DOHH2 (cell line): ENCODE measurements around the gene SMYD1.

Source experiments
- H3F3A ChIP-seq: fragments of 200-600 bp; sonication (generic), shearing (Covaris generic); 2 replicates; pipeline ENCODE4 v1.6.0; 2016; ENCODE audit warnings: antibody characterized with exemption, mild to moderate bottlenecking; ENCODE audit not compliant: control insufficient read depth, insufficient read depth
- H3K27ac ChIP-seq: fragments of 200-600 bp; sonication (generic); 2 replicates; pipeline ENCODE4 v1.5.1; 2014; ENCODE audit warnings: low read depth, mild to moderate bottlenecking, low read length, moderate library complexity
- H3K27me3 ChIP-seq: fragments of 200-600 bp; sonication (generic); 2 replicates; pipeline ENCODE4 v1.6.1; 2014; ENCODE audit warnings: mild to moderate bottlenecking, low read length, mixed read lengths; ENCODE audit not compliant: control insufficient read depth
- H3K36me3 ChIP-seq: fragments of 200-600 bp; sonication (generic); 2 replicates; pipeline ENCODE4 v1.6.1; 2014; ENCODE audit warnings: mild to moderate bottlenecking, low read length, moderate library complexity, mixed read lengths; ENCODE audit not compliant: control insufficient read depth
- H3K4me1 ChIP-seq: fragments of 200-600 bp; sonication (generic); 2 replicates; pipeline ENCODE4 v1.6.1; 2014; ENCODE audit warnings: mild to moderate bottlenecking, low read length, mixed read lengths; ENCODE audit not compliant: control insufficient read depth
- H3K4me2 ChIP-seq: fragments of 200-600 bp; sonication (generic); 2 replicates; pipeline ENCODE4 v1.6.0; 2014; ENCODE audit warnings: mild to moderate bottlenecking, low read length, moderate library complexity
- H3K4me3 ChIP-seq: fragments of 200-600 bp; sonication (generic); 2 replicates; pipeline ENCODE4 v1.5.1; 2014; ENCODE audit warnings: mild to moderate bottlenecking, low read length, mixed read lengths
- H3K79me2 ChIP-seq: fragments of 200-600 bp; sonication (generic); 2 replicates; pipeline ENCODE4 v1.6.1; 2014; ENCODE audit warnings: mild to moderate bottlenecking, low read length, mixed read lengths; ENCODE audit not compliant: control insufficient read depth
- H3K9me2 ChIP-seq: fragments of 200-600 bp; sonication (generic); replicated peaks from 2 replicates; pipeline ENCODE4 v1.6.1; 2014; ENCODE audit warnings: mild to moderate bottlenecking, low read length, mixed read lengths; ENCODE audit not compliant: control insufficient read depth
- H3K9me3 ChIP-seq: fragments of 200-600 bp; sonication (generic); 2 replicates; pipeline ENCODE4 v1.6.1; 2014; ENCODE audit warnings: antibody characterized with exemption, low read length, mixed read lengths; ENCODE audit not compliant: control insufficient read depth, insufficient read depth
- H4K20me1 ChIP-seq: fragments of 200-600 bp; sonication (generic); 2 replicates; pipeline ENCODE4 v1.6.0; 2014; ENCODE audit warnings: low read depth, mild to moderate bottlenecking, antibody characterized with exemption, low read length, moderate library complexity; ENCODE audit not compliant: control insufficient read depth, insufficient read depth
- CTCF ChIP-seq: fragments of 200-600 bp; sonication (generic); IDR thresholded peaks from one replicate; pipeline ENCODE4 v1.5.1; 2014; ENCODE audit warnings: antibody characterized with exemption, mild to moderate bottlenecking, low read depth, low read length; ENCODE audit not compliant: poor library complexity, severe bottlenecking
- EZH2phosphoT487 ChIP-seq: fragments of 200-600 bp; sonication (generic); IDR thresholded peaks from 2 replicates; pipeline ENCODE4 v1.6.1; 2017; ENCODE audit warnings: borderline replicate concordance, mild to moderate bottlenecking, antibody characterized with exemption, low read length, moderate library complexity, mixed read lengths

Gene SMYD1

GRCh38 chr2:88080545-88080944 lies 12.9 kb downstream of the SMYD1 start:
- no peaks in the 10 kb centered on the region for H3K9me2 ChIP-seq

GRCh38 chr2:88081924-88082608 lies 14.4 kb downstream of the SMYD1 start:
- Histone ChIP-seq H3K4me3 (no peak overlapping the region), H3K4me1 (no peaks in the 10 kb centered on the region), H3K4me2 (no peak overlapping the region), H4K20me1 (no peaks in the 10 kb centered on the region), H3K9me2 (no peaks in the 10 kb centered on the region), H3K36me3 (no peaks in the 10 kb centered on the region), H3F3A (no peaks in the 10 kb centered on the region), H3K79me2 (no peaks in the 10 kb centered on the region), H3K27ac (no peak overlapping the region), H3K27me3 (0 out of 2 replicates have a peak, but pooled peaks cover 3% of the 10 kb centered on the region), H3K9me3 (no peaks in the 10 kb centered on the region)
- TF ChIP-seq CTCF, result no peak
- TF ChIP-seq EZH2phosphoT487, result no peak

More at GRCh38 chr2:88080545-88080944, 12.9 kb downstream of the SMYD1 start:
- Histone ChIP-seq H3K79me2 (no peaks in the 10 kb centered on the region), H3K27ac (no peak overlapping the region), H4K20me1 (no peaks in the 10 kb centered on the region), H3K4me1 (no peaks in the 10 kb centered on the region), H3K4me2 (no peak overlapping the region), H3F3A (no peaks in the 10 kb centered on the region), H3K4me3 (no peak overlapping the region), H3K36me3 (no peaks in the 10 kb centered on the region), H3K9me3 (no peaks in the 10 kb centered on the region), H3K27me3 (0 out of 2 replicates have a peak, but pooled peaks cover 3% of the 10 kb centered on the region)
- TF ChIP-seq CTCF, result no peak
- no peak for TF ChIP-seq EZH2phosphoT487

GRCh38 chr2:88082781-88083180 lies 15.2 kb downstream of the SMYD1 start:
- no peak overlapping the region for H3K27ac ChIP-seq
- H3K4me1 ChIP-seq, result no peaks in the 10 kb centered on the region
- H3K4me3 ChIP-seq, result no peak overlapping the region
- H3K9me3 ChIP-seq, result no peaks in the 10 kb centered on the region
- H4K20me1 ChIP-seq, result no peaks in the 10 kb centered on the region
- H3K4me2 ChIP-seq, result no peak overlapping the region
- TF ChIP-seq CTCF (no peak), EZH2phosphoT487 (no peak)
- H3K36me3 ChIP-seq, result no peaks in the 10 kb centered on the region
- H3K27me3 ChIP-seq, result 0 out of 2 replicates have a peak, but pooled peaks cover 3% of the 10 kb centered on the region
- no peaks in the 10 kb centered on the region for H3F3A ChIP-seq
- no peaks in the 10 kb centered on the region for H3K79me2 ChIP-seq
- H3K9me2 ChIP-seq, result no peaks in the 10 kb centered on the region
